HCT116 (cell line): ENCODE measurements around the gene CT47C1.

Experiments used
- EZH2 ChIP-seq: fragments of 200-600 bp; sonication (generic); IDR thresholded peaks from 2 replicates; pipeline ENCODE4 v1.6.1; 2017; ENCODE audit warnings: antibody characterized with exemption, mixed run types
- POLR2A ChIP-seq: IDR thresholded peaks from 2 replicates; pipeline ENCODE4 v1.7.0; 2011; ENCODE audit warnings: borderline replicate concordance; ENCODE audit not compliant: insufficient read depth, insufficient read length; ENCODE audit errors: extremely low read depth

DNA sequence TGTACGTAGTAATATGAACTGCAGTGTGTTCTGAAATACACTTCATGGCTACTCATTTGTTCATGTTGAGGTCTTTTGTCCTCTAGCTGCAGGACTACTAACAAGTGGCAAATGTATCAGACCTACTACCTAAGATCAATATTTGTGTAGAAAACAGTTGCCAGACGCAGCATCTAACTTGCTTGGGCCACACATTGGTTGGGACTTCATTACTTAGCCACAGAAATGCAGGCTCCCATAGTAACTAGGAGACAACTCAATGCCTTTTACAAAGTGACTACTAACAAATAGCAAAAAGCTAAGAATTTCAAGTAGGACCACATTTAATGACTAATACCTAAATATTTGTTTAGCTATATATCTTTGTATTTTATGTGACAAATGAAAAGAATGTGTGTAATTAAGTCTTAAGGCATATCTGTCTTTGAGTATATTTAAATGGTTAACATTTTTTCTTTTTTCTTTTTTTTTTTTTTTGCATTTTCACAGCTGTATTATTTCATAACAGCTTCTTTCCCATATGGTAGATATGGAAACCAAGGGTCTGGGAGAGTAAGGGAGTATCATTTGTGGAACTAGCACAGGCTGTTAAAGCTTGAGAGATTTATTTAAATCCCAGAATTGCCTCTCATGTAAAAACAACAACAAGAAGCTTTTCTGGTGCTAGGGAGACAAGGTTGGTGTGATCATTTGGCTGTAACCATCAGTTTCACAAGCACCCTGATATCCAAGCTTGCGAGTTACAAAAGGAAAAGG, 2.7 kb downstream of the CT47C1 start:
- TF ChIP-seq POLR2A (no peak), EZH2 (no peak)
